ENCODE measurements around the gene TRMT1. TPM values are rescaled to one million over a fixed set of nuclear protein-coding genes. Genes with fewer than 3 reads are reported as not detected.

TRMT1 gene
- total and polyA plus RNA-seq, 2 of the 8 experiments (the other 6 are each of a cell fraction or from before 2014, with no cell fraction given), result 77.4 to 99.3 TPM

DNA sequence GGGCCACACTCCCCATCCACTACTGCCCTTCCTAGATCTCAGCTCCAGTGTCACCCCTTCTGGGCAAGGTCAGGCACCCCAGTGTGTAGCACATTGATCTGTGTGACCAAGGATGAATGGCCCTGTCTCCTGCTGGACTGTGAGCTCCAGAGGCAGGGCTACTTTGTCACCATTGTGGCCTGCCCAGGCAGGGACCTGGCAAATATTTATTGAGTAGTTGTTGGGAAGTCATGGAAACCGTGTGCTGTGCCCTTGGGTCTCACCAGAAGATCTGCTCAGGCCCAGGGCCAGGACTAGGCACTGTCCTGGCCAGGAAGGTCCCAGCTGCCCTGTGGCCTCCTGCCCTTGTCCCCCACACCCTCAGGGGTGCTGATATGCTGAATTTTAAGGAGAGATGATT lies 12.0 kb upstream of the TRMT1 start (continued):
- TF ChIP-seq SP1 (IDR thresholded peaks at IDR 0.05; ENCODE audit: low read depth, low read length), result no peak
- no peak for TF ChIP-seq EP300 (IDR thresholded peaks at IDR 0.05; ENCODE audit: borderline replicate concordance in 1 of 2, low read depth in 2 of 2, low read length in 2 of 2)

Data from H1 (cell line).